OCI-LY3 (cell line): ENCODE measurements around the gene ST7.

Source experiments
- EZH2phosphoT487 ChIP-seq: fragments of 200-600 bp; shearing (Covaris generic); IDR thresholded peaks from 2 replicates; pipeline ENCODE4 v1.6.1; 2018; ENCODE audit warnings: antibody characterized with exemption, mixed run types, low read depth
- TF ChIP-seq, protein P1 (sequence below): fragments of 200-600, 300-600 bp; sonication (generic); IDR thresholded peaks from 2 replicates; pipeline ENCODE4 v1.5.1; 2014; ENCODE audit warnings: antibody characterized with exemption, low read length, low read depth

DNA sequence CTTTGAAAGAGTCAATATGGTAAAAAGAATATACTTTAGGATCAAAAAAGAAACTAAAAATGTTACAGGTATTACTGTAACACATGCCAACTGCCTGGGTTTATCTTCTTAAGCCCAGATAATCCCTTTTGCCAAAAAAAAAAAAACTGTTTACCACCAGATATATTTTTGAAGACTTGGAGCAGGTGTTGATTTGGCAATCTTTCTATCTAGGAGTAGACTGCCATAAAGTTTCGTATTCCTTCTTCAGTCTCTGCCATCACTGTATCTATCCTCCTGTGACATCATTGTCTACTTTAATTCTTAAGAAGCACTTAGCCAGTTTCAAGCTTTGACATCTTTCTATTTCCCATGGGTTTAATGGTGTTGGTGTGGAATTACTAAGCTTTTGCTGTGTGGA, 161.0 kb downstream of the ST7 start:
- TF ChIP-seq, protein P1, sequence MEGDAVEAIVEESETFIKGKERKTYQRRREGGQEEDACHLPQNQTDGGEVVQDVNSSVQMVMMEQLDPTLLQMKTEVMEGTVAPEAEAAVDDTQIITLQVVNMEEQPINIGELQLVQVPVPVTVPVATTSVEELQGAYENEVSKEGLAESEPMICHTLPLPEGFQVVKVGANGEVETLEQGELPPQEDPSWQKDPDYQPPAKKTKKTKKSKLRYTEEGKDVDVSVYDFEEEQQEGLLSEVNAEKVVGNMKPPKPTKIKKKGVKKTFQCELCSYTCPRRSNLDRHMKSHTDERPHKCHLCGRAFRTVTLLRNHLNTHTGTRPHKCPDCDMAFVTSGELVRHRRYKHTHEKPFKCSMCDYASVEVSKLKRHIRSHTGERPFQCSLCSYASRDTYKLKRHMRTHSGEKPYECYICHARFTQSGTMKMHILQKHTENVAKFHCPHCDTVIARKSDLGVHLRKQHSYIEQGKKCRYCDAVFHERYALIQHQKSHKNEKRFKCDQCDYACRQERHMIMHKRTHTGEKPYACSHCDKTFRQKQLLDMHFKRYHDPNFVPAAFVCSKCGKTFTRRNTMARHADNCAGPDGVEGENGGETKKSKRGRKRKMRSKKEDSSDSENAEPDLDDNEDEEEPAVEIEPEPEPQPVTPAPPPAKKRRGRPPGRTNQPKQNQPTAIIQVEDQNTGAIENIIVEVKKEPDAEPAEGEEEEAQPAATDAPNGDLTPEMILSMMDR = no peak
- no peak for TF ChIP-seq EZH2phosphoT487
